ENCODE data around the gene TTC34.

DNA sequence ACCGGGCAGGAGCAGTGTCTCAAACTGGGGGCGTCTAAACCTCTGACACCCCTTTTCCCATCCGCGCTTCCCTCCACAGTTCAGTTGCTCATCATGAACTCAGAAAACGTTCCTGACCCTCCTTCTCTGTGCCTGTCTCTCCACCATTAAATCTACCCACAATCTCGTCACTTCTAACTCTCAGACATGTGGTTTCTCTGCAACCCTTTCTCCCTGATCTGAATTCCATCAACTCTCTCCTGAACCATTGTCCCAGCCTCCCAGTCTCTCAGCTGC is 3.8 kb downstream of the TTC34 start:
- TF ChIP-seq, protein P1, sequence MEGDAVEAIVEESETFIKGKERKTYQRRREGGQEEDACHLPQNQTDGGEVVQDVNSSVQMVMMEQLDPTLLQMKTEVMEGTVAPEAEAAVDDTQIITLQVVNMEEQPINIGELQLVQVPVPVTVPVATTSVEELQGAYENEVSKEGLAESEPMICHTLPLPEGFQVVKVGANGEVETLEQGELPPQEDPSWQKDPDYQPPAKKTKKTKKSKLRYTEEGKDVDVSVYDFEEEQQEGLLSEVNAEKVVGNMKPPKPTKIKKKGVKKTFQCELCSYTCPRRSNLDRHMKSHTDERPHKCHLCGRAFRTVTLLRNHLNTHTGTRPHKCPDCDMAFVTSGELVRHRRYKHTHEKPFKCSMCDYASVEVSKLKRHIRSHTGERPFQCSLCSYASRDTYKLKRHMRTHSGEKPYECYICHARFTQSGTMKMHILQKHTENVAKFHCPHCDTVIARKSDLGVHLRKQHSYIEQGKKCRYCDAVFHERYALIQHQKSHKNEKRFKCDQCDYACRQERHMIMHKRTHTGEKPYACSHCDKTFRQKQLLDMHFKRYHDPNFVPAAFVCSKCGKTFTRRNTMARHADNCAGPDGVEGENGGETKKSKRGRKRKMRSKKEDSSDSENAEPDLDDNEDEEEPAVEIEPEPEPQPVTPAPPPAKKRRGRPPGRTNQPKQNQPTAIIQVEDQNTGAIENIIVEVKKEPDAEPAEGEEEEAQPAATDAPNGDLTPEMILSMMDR (IDR thresholded peaks at IDR 0.05) = no peak
- TF ChIP-seq POLR2A (IDR thresholded peaks at IDR 0.05) = no peak
